Fibroblast of lung (primary cell): ENCODE results near the gene TAS2R60. TPM values are rescaled to one million over a fixed set of nuclear protein-coding genes. Genes with fewer than 3 reads are reported as not detected.

ENCODE experiments used
- DNase-seq, 2 donors: peaks; one replicate each; pipeline versions ENCODE4 v3.0.0 to v3.0.0-alpha.2; 2010; ENCODE audit warnings: low read depth in 2 of 2
- H2AFZ ChIP-seq: 2 replicates; pipeline ENCODE4 v1.5.1; 2012; ENCODE audit warnings: low read length, control low read depth, inconsistent platforms
- H3K27ac ChIP-seq: 2 replicates; pipeline ENCODE4 v1.5.1; 2011; ENCODE audit warnings: low read length, control low read depth; ENCODE audit not compliant: insufficient read depth
- H3K27me3 ChIP-seq: 2 replicates; pipeline ENCODE4 v1.5.1; 2011; ENCODE audit warnings: mild to moderate bottlenecking, low read length; ENCODE audit not compliant: control insufficient read depth, insufficient read depth
- H3K36me3 ChIP-seq: 2 replicates; pipeline ENCODE4 v1.5.1; 2011; ENCODE audit warnings: low read length; ENCODE audit not compliant: control insufficient read depth, insufficient read depth
- H3K4me1 ChIP-seq: 2 replicates; pipeline ENCODE4 v1.5.1; 2011; ENCODE audit warnings: low read length; ENCODE audit not compliant: control insufficient read depth, insufficient read depth; ENCODE audit errors: extremely low read depth
- H3K4me2 ChIP-seq: 2 replicates; pipeline ENCODE4 v1.5.1; 2011; ENCODE audit warnings: low read length, control low read depth; ENCODE audit not compliant: insufficient read depth; ENCODE audit errors: extremely low read depth
- H3K4me3 ChIP-seq, 4 experiments: fragments of 200-600 bp in 1 of 4; sonication (generic) in 1 of 4; replicated peaks in 1 of 4; 2 replicates each; pipeline ENCODE4 v1.5.1; 2011 to 2016; ENCODE audit warnings: low read length in 4 of 4, low read depth in 3 of 4, mild to moderate bottlenecking in 3 of 4, control low read depth in 2 of 4, inconsistent platforms in 1 of 4, mixed read lengths in 1 of 4; ENCODE audit not compliant: insufficient read depth in 1 of 4; ENCODE audit errors: control extremely low read depth in 1 of 4
- H3K79me2 ChIP-seq: 2 replicates; pipeline ENCODE4 v1.5.1; 2012; ENCODE audit warnings: mild to moderate bottlenecking, low read length, inconsistent platforms; ENCODE audit not compliant: control insufficient read depth, insufficient read depth
- H3K9ac ChIP-seq: 2 replicates; pipeline ENCODE4 v1.5.1; 2011; ENCODE audit warnings: mild to moderate bottlenecking, low read length, control low read depth; ENCODE audit not compliant: insufficient read depth
- H3K9me3 ChIP-seq: 2 replicates; pipeline ENCODE4 v1.5.1; 2012; ENCODE audit warnings: low read depth, low read length; ENCODE audit not compliant: control insufficient read depth, insufficient read depth
- H4K20me1 ChIP-seq: 2 replicates; pipeline ENCODE4 v1.5.1; 2011; ENCODE audit warnings: low read length; ENCODE audit not compliant: control insufficient read depth, insufficient read depth; ENCODE audit errors: extremely low read depth
- CTCF ChIP-seq, 2 donors: IDR thresholded peaks in 1 of 2; conservative IDR thresholded peaks in 1 of 2; 1 replicate in 1 of 2; 2 replicates in 1 of 2; pipeline ENCODE4 v1.5.1; 2011 to 2012; ENCODE audit warnings: low read length in 2 of 2, control low read depth in 1 of 2, inconsistent platforms in 1 of 2, low read depth in 1 of 2, mild to moderate bottlenecking in 1 of 2
- EZH2 ChIP-seq: IDR thresholded peaks from 2 replicates; pipeline ENCODE4 v1.5.1; 2012; ENCODE audit warnings: low read length, control low read depth, mild to moderate bottlenecking; ENCODE audit errors: missing control alignments
- polyA plus RNA-seq, 2 donors: library from polyadenylated mRNA; depleted of rRNA in 1 of 2; stranded (reverse) in 1 of 2; unstranded in 1 of 2; fragments of >200 nt; gene quantifications; 2 replicates each; pipeline ENCODE4 v1.2.1, GENCODE V29; 2011 to 2012; ENCODE audit warnings: missing spikeins in 1 of 2
- total RNA-seq: library from RNA; depleted of rRNA; stranded (reverse); fragments of >200 nt; gene quantifications from 2 replicates; pipeline ENCODE4 v1.2.1, GENCODE V29; 2014

The TAS2R60 gene
- total and polyA plus RNA-seq, 2 donors (not counting 1 experiment from before 2014, with no cell fraction given) = not detected

- Histone ChIP-seq H3K4me2 (no peak overlapping the region), H3K27me3 (no peaks in the 10 kb centered on the region), H3K9ac (no peak overlapping the region)
Observed at GRCh38 chr7:143452495-143452894, 9.2 kb downstream of the TAS2R60 start.

GRCh38 chr7:143454091-143454680 is 10.9 kb downstream of the TAS2R60 start:
- TF ChIP-seq EZH2 = no peak
- TF ChIP-seq CTCF (conservative IDR thresholded peaks at IDR 0.05 in 1 of 2, IDR thresholded peaks at IDR 0.05 in 1 of 2; ENCODE audit: low read depth in 1 of 2, low read length in 2 of 2) = no peak
- no peaks in the 10 kb centered on the region for H4K20me1 ChIP-seq
- H3K27ac ChIP-seq = no peak overlapping the region
- H3K4me2 ChIP-seq = no peak overlapping the region
- no peak overlapping the region for H3K9ac ChIP-seq
- H3K27me3 ChIP-seq = no peaks in the 10 kb centered on the region
- no peaks in the 10 kb centered on the region for H3K79me2 ChIP-seq
- no peaks in the 10 kb centered on the region for H3K36me3 ChIP-seq
- H3K4me3 ChIP-seq = no peak overlapping the region
- no peaks in the 10 kb centered on the region for H3K9me3 ChIP-seq
- peaks cover 13% of the 10 kb centered on the region for H3K4me1 ChIP-seq
- peak in 1 of 2 donors; percentile 3 for DNase-seq
- no peak overlapping the region for H2AFZ ChIP-seq

More at GRCh38 chr7:143452495-143452894, 9.2 kb downstream of the TAS2R60 start:
- no peak for TF ChIP-seq CTCF (conservative IDR thresholded peaks at IDR 0.05 in 1 of 2, IDR thresholded peaks at IDR 0.05 in 1 of 2; ENCODE audit: low read depth in 1 of 2, low read length in 2 of 2)
- TF ChIP-seq EZH2 = no peak
- Histone ChIP-seq H3K9me3 (no peaks in the 10 kb centered on the region), H3K4me3 (no peak overlapping the region), H3K36me3 (no peaks in the 10 kb centered on the region), H4K20me1 (no peaks in the 10 kb centered on the region), H3K27ac (no peak overlapping the region), H3K79me2 (no peaks in the 10 kb centered on the region), H2AFZ (no peak overlapping the region), H3K4me1 (peaks cover 2% of the 10 kb centered on the region)
- DNase-seq = peak in 1 of 2 donors; percentile 6

- Histone ChIP-seq H2AFZ (no peak overlapping the region), H3K79me2 (no peaks in the 10 kb centered on the region)
Observed at GRCh38 chr7:143455491-143455890, 12.2 kb downstream of the TAS2R60 start.

More at GRCh38 chr7:143455491-143455890, 12.2 kb downstream of the TAS2R60 start:
- no peaks in the 10 kb centered on the region for H3K9me3 ChIP-seq
- no peaks in the 10 kb centered on the region for H3K36me3 ChIP-seq
- H3K4me3 ChIP-seq = no peak overlapping the region
- no peak overlapping the region for H3K4me2 ChIP-seq
- H3K4me1 ChIP-seq = peaks cover 13% of the 10 kb centered on the region
- TF ChIP-seq EZH2 (no peak), CTCF (conservative IDR thresholded peaks at IDR 0.05 in 1 of 2, IDR thresholded peaks at IDR 0.05 in 1 of 2; ENCODE audit: low read depth in 1 of 2, low read length in 2 of 2) (no peak)
- H4K20me1 ChIP-seq = no peaks in the 10 kb centered on the region
- no peak overlapping the region for H3K9ac ChIP-seq
- H3K27ac ChIP-seq = no peak overlapping the region
- DNase-seq = no peak
- no peaks in the 10 kb centered on the region for H3K27me3 ChIP-seq
